GM06990 (cell line): ENCODE data around the gene OCA2.

Experiments
- DNase-seq: peaks from one replicate; pipeline ENCODE4 v3.0.0-alpha.2; 2011; ENCODE audit not compliant: insufficient read length; ENCODE audit errors: extremely low read depth
- H3K27me3 ChIP-seq: replicated peaks from 2 replicates; pipeline ENCODE4 v1.6.0; 2011; ENCODE audit warnings: low read length; ENCODE audit not compliant: control insufficient read depth, insufficient read depth
- H3K36me3 ChIP-seq: 2 replicates; pipeline ENCODE4 v1.5.1; 2011; ENCODE audit warnings: low read length; ENCODE audit not compliant: control insufficient read depth, insufficient read depth
- H3K4me3 ChIP-seq: replicated peaks from 2 replicates; pipeline ENCODE4 v1.5.1; 2011; ENCODE audit warnings: low read depth, mild to moderate bottlenecking, control low read depth, low read length
- CTCF ChIP-seq: IDR thresholded peaks from 2 replicates; pipeline ENCODE4 v1.5.1; 2011; ENCODE audit warnings: low read length, control low read depth, mild to moderate bottlenecking, inconsistent platforms; ENCODE audit not compliant: insufficient read depth, poor library complexity, severe bottlenecking

OCA2 gene

GRCh38 chr15:28081594-28081993 is 17.5 kb downstream of the OCA2 start:
- Histone ChIP-seq H3K36me3 (no peaks in the 10 kb centered on the region), H3K4me3 (no peak overlapping the region), H3K27me3 (no peaks in the 10 kb centered on the region; the same call in 1 of the 2 replicates)
- no peak for DNase-seq
- TF ChIP-seq CTCF = no peak

DNA sequence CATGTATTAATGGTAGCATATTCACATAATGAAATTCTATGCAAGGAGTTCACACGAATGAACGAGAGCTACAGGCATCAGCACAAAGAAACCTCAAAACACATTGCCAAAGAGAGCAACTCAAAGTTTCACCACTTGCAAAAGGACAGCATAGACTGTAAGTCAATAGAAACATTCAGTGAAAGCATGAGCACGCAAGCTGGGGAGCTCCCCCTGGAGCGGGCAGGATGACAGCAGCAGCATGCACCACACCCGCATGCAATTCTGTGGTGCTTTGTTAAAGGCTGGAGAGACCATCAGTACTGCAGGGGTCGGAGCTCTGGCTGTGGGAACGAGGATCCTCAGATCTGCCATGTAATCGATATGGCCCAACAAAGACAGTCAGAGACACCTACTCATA is 18.7 kb downstream of the OCA2 start:
- no peak for TF ChIP-seq CTCF
- Histone ChIP-seq H3K4me3 (no peak overlapping the region), H3K27me3 (no peaks in the 10 kb centered on the region; the same call in 1 of the 2 replicates), H3K36me3 (no peaks in the 10 kb centered on the region)
- no peak for DNase-seq

DNA sequence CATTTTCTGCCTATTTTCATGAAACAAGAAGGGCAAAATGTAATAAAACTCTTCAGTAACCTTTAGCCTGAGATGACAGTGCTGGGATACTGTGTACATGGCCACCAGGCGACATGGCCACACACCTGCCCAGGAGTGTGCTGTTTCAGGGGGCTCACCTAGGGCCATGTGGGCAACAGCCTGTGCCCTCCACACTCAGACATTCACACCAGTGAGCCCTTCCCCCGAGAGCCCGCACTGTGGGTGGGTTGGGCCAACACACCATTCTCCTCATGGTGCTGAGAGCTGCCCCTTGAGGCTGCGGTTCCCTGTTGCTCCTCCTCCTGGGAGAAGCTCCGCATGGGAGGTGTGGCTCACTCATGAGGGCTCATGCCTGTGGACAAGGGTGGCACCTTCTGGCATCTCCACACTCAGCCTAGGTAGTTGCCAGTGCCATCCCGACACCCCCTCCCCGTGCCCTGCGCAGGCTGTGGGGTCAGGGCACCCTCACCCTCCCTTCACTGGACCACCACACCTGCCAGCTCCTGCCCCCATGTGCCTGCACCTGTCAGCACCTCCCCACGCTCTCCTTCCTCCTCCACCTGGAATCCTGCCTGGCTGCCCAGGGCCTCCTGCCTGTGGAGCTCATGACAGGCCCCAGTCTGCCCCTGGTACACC is 19.7 kb downstream of the OCA2 start:
- no peaks in the 10 kb centered on the region for H3K27me3 ChIP-seq
- no peak for TF ChIP-seq CTCF
- no peaks in the 10 kb centered on the region for H3K36me3 ChIP-seq
- DNase-seq = no peak
- H3K4me3 ChIP-seq = no peak overlapping the region

- Histone ChIP-seq H3K4me3 (no peak overlapping the region), H3K36me3 (no peaks in the 10 kb centered on the region), H3K27me3 (no peaks in the 10 kb centered on the region)
- no peak for TF ChIP-seq CTCF
- DNase-seq = no peak
Observed at GRCh38 chr15:28078191-28078719, 20.9 kb downstream of the OCA2 start.

DNA sequence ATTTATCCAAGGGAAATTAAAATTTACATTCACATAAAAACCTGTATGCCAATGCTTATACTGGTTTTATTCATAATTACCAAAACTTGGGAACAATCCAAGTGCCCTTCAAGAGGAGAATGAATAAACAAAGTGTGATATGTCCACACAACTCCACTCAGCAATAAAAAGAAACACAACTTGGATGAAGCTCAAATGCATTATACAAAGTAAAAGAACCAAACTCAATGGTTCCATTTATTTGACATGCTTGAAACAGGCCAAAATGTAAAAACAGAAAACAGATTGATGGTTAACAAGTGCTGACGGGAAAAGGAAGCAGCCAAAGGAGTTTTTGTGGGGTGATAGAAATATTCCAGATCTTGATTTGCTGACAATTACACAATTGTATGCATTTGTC is 23.5 kb downstream of the OCA2 start:
- H3K36me3 ChIP-seq = no peaks in the 10 kb centered on the region
- no peak for TF ChIP-seq CTCF
- no peak overlapping the region for H3K4me3 ChIP-seq
- H3K27me3 ChIP-seq = no peaks in the 10 kb centered on the region
- DNase-seq = no peak

- Histone ChIP-seq H3K36me3 (no peaks in the 10 kb centered on the region), H3K4me3 (no peak overlapping the region), H3K27me3 (no peaks in the 10 kb centered on the region)
- DNase-seq = no peak
- no peak for TF ChIP-seq CTCF
Observed at GRCh38 chr15:28068930-28069329, 30.2 kb downstream of the OCA2 start.
